ENCODE measurements around the gene DUSP11. TPM values are rescaled to one million over a fixed set of nuclear protein-coding genes. Genes with fewer than 3 reads are reported as not detected.
A peak's percentile ranks its signal among the peaks of the same experiment; 100 is the strongest.

The DUSP11 gene
- total and polyA plus RNA-seq, 9 of the 15 experiments (the other 6 are each of a cell fraction or from before 2014, with no cell fraction given) = 20.7 to 79.8 (median 29.3) TPM

DNA sequence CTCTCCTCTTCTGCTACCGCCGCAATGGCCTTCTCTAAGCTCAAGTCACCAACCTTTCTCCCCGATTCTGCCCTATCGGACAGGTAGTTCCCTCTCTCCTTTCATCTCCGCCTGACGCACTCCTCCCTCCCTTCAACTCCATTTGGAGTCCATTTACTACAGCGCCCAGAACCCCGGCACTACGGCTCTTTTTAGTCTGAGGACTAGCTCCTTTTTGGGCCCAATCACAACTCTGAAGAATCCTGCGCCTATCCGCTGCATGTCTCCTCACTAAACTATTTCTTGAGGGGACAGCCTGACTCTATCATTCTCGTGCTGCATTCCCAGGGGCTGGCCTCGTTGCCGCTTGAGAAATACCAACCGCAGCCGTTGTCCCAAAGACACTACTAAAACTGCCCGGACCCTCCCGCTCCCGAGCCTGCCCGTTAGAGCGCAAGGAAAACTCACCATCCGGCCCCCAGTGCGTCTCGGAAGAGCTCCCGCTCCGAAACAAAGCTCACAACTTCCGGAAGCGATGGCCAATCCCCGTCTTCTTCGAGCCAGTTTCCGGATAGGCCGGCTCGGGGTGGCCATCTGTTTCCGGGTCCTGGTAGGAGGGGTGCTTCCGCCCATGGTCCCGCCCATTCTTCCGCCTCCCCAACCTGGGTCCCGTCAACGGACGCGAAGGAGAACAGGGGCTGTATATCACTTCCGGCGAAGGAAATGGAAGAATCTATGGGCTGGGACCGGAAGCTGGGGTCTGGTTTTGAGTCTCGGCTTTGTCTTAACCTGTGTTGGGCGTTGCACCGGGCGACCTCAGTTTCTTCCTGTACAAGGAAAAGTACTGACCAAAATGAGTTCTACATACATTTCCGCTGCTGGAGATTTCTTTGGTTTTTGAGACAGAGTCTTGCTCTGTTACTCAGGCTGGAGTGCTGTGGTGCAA is 42.8 kb downstream of the DUSP11 start, which contains the start of gene TPRKB (continued):
- no peak for TF ChIP-seq NR1H2 (CRISPR knock-in tag; IDR thresholded peaks at IDR 0.05)
- no peak for TF ChIP-seq ZNF263 (CRISPR knock-in tag; IDR thresholded peaks at IDR 0.05; ENCODE audit: borderline replicate concordance)
- no peak for TF ChIP-seq STAT5B (CRISPR knock-in tag; IDR thresholded peaks at IDR 0.05)
- TF ChIP-seq, protein P1, sequence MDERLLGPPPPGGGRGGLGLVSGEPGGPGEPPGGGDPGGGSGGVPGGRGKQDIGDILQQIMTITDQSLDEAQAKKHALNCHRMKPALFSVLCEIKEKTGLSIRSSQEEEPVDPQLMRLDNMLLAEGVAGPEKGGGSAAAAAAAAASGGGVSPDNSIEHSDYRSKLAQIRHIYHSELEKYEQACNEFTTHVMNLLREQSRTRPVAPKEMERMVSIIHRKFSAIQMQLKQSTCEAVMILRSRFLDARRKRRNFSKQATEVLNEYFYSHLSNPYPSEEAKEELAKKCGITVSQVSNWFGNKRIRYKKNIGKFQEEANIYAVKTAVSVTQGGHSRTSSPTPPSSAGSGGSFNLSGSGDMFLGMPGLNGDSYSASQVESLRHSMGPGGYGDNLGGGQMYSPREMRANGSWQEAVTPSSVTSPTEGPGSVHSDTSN (CRISPR knock-in tag; IDR thresholded peaks at IDR 0.05; ENCODE audit: low read depth) = no peak
- TF ChIP-seq, protein P1 (tag; conservative IDR thresholded peaks at IDR 0.05; ENCODE audit: low read depth) = no peak; the same call in 1 of the 2 replicates
- TF ChIP-seq, protein P2, sequence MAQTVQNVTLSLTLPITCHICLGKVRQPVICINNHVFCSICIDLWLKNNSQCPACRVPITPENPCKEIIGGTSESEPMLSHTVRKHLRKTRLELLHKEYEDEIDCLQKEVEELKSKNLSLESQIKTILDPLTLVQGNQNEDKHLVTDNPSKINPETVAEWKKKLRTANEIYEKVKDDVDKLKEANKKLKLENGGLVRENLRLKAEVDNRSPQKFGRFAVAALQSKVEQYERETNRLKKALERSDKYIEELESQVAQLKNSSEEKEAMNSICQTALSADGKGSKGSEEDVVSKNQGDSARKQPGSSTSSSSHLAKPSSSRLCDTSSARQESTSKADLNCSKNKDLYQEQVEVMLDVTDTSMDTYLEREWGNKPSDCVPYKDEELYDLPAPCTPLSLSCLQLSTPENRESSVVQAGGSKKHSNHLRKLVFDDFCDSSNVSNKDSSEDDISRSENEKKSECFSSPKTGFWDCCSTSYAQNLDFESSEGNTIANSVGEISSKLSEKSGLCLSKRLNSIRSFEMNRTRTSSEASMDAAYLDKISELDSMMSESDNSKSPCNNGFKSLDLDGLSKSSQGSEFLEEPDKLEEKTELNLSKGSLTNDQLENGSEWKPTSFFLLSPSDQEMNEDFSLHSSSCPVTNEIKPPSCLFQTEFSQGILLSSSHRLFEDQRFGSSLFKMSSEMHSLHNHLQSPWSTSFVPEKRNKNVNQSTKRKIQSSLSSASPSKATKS (CRISPR knock-in tag; IDR thresholded peaks at IDR 0.05) = no peak
- TF ChIP-seq, protein P3, sequence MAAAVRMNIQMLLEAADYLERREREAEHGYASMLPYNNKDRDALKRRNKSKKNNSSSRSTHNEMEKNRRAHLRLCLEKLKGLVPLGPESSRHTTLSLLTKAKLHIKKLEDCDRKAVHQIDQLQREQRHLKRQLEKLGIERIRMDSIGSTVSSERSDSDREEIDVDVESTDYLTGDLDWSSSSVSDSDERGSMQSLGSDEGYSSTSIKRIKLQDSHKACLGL (CRISPR knock-in tag; IDR thresholded peaks at IDR 0.05; ENCODE audit: borderline replicate concordance, poor library complexity, severe bottlenecking) = no peak
- TF ChIP-seq CHD1 (IDR thresholded peaks at IDR 0.05; ENCODE audit: low read length) = no peak
- TF ChIP-seq HOXB6 (CRISPR knock-in tag; IDR thresholded peaks at IDR 0.05; ENCODE audit: borderline replicate concordance) = no peak
- peak; percentile 68 for TF ChIP-seq KDM5B (IDR thresholded peaks at IDR 0.05; ENCODE audit: insufficient replicate concordance, low read depth, low read length)
- no peak for TF ChIP-seq ZNF431 (CRISPR knock-in tag; IDR thresholded peaks at IDR 0.05)
- TF ChIP-seq, protein P4, sequence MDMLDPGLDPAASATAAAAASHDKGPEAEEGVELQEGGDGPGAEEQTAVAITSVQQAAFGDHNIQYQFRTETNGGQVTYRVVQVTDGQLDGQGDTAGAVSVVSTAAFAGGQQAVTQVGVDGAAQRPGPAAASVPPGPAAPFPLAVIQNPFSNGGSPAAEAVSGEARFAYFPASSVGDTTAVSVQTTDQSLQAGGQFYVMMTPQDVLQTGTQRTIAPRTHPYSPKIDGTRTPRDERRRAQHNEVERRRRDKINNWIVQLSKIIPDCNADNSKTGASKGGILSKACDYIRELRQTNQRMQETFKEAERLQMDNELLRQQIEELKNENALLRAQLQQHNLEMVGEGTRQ (CRISPR knock-in tag; IDR thresholded peaks at IDR 0.05) = no peak
- TF ChIP-seq ZNF780A (CRISPR knock-in tag; IDR thresholded peaks at IDR 0.05) = no peak
- TF ChIP-seq, protein P5, sequence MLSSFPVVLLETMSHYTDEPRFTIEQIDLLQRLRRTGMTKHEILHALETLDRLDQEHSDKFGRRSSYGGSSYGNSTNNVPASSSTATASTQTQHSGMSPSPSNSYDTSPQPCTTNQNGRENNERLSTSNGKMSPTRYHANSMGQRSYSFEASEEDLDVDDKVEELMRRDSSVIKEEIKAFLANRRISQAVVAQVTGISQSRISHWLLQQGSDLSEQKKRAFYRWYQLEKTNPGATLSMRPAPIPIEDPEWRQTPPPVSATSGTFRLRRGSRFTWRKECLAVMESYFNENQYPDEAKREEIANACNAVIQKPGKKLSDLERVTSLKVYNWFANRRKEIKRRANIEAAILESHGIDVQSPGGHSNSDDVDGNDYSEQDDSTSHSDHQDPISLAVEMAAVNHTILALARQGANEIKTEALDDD (IDR thresholded peaks at IDR 0.05) = no peak
- TF ChIP-seq ZNF696 (CRISPR knock-in tag; conservative IDR thresholded peaks at IDR 0.05) = no peak
- TF ChIP-seq ZNF644 (tag; IDR thresholded peaks at IDR 0.05; ENCODE audit: low read depth) = peak; percentile 89
- TF ChIP-seq SRSF9 (IDR thresholded peaks at IDR 0.05; ENCODE audit: borderline replicate concordance, low read depth, low read length) = no peak
- no peak for TF ChIP-seq KLF16 (IDR thresholded peaks at IDR 0.05)
- no peak for TF ChIP-seq ATF1 (CRISPR knock-in tag; IDR thresholded peaks at IDR 0.05)
- TF ChIP-seq ATF1 (tag; IDR thresholded peaks at IDR 0.05) = peak; percentile 83
